Activated CD8-positive, alpha-beta T cell treated with anti-CD3 and anti-CD28 coated beads for 36 hours (primary cell): ENCODE data around the gene OR13C5. TPM values are rescaled to one million over a fixed set of nuclear protein-coding genes. Genes with fewer than 3 reads are reported as not detected.

Experiments
- ATAC-seq: fragments of 200-7000 bp; cut with Tn5 transposase; one replicate; pipeline ENCODE4 v1.10.0; 2021; ENCODE audit warnings: mild to moderate bottlenecking, moderate library complexity
- CTCF ChIA-PET: fragments of 350-600 bp; sonication (Branson Sonifier 250); formaldehyde crosslinking; loops from one replicate; lab custom pipeline; 2021; ENCODE audit warnings: antibody characterized with exemption; lab: Charles Lee
- POLR2A ChIA-PET: fragments of 350-600 bp; sonication (Branson Sonifier 250); formaldehyde crosslinking; loops from one replicate; lab custom pipeline; 2021; ENCODE audit warnings: antibody characterized with exemption; lab: Charles Lee
- DNase-seq: peaks from one replicate; pipeline ENCODE4 v3.0.0-alpha.2; 2020
- H3K27ac Mint-ChIP-seq: one replicate; pipeline ENCODE4 v1.8.0; 2021; ENCODE audit warnings: mild to moderate bottlenecking, mixed read lengths
- H3K27me3 Mint-ChIP-seq: one replicate; pipeline ENCODE4 v1.8.0; 2021; ENCODE audit warnings: mixed read lengths
- H3K36me3 Mint-ChIP-seq: one replicate; pipeline ENCODE4 v1.8.0; 2021; ENCODE audit warnings: low read depth, mixed read lengths
- H3K4me1 Mint-ChIP-seq: one replicate; pipeline ENCODE4 v1.8.0; 2021; ENCODE audit warnings: low read depth, mixed read lengths
- H3K4me3 Mint-ChIP-seq: one replicate; pipeline ENCODE4 v1.8.0; 2021; ENCODE audit warnings: mild to moderate bottlenecking, moderate library complexity, mixed read lengths
- H3K9me3 Mint-ChIP-seq: one replicate; pipeline ENCODE4 v1.8.0; 2021; ENCODE audit warnings: mixed read lengths
- CTCF ChIP-seq: fragments of 200-600 bp; IDR thresholded peaks from one replicate; pipeline ENCODE4 v1.8.0; 2022; ENCODE audit warnings: antibody characterized with exemption, mild to moderate bottlenecking
- intact Hi-C: fragments of 100-400 bp; cut with micrococcal nuclease; formaldehyde crosslinking; loops from one replicate; pipeline ENCODE4 v1.10.0; 2022
- total RNA-seq, 2 experiments: library from RNA; stranded (reverse); gene quantifications; one replicate each; pipeline ENCODE4 v1.2.3, GENCODE V29; 2021

The OR13C5 gene
- total RNA-seq, 2 experiments from 2014 or later, result not detected

GRCh38 chr9:104589626-104590025 is 9.6 kb downstream of the OR13C5 start:
- CTCF ChIA-PET, result no interaction called here
- H3K9me3 Mint-ChIP-seq, result no peaks in the 10 kb centered on the region
- no peak for DNase-seq

GRCh38 chr9:104586496-104587180 is 12.6 kb downstream of the OR13C5 start:
- CTCF ChIA-PET, result no interaction called here
- H3K4me1 Mint-ChIP-seq, result no peaks in the 10 kb centered on the region

More at GRCh38 chr9:104589626-104590025, 9.6 kb downstream of the OR13C5 start:
- H3K4me3 Mint-ChIP-seq, result no peak overlapping the region
- no peaks in the 10 kb centered on the region for H3K27me3 Mint-ChIP-seq
- H3K27ac Mint-ChIP-seq, result no peak overlapping the region
- intact Hi-C loops, result no loop called here
- POLR2A ChIA-PET, result no interaction called here
- ATAC-seq, result no peak
- no peaks in the 10 kb centered on the region for H3K4me1 Mint-ChIP-seq
- TF ChIP-seq CTCF, result no peak
- H3K36me3 Mint-ChIP-seq, result no peaks in the 10 kb centered on the region

GRCh38 chr9:104580562-104580961 is 18.7 kb downstream of the OR13C5 start:
- CTCF ChIA-PET, result no interaction called here
- no peaks in the 10 kb centered on the region for H3K27me3 Mint-ChIP-seq

More at GRCh38 chr9:104586496-104587180, 12.6 kb downstream of the OR13C5 start:
- ATAC-seq, result no peak
- no peak for DNase-seq
- TF ChIP-seq CTCF, result no peak
- no peak overlapping the region for H3K4me3 Mint-ChIP-seq
- H3K27me3 Mint-ChIP-seq, result no peaks in the 10 kb centered on the region
- intact Hi-C loops, result no loop called here
- POLR2A ChIA-PET, result no interaction called here
- H3K36me3 Mint-ChIP-seq, result no peaks in the 10 kb centered on the region
- H3K27ac Mint-ChIP-seq, result no peak overlapping the region
- no peaks in the 10 kb centered on the region for H3K9me3 Mint-ChIP-seq

GRCh38 chr9:104577263-104577662 is 21.9 kb downstream of the OR13C5 start:
- H3K4me1 Mint-ChIP-seq, result no peaks in the 10 kb centered on the region
- H3K27ac Mint-ChIP-seq, result no peak overlapping the region
- peaks cover 8% of the 10 kb centered on the region for H3K9me3 Mint-ChIP-seq
- intact Hi-C loops, result no loop called here
- no peak overlapping the region for H3K4me3 Mint-ChIP-seq
- CTCF ChIA-PET, result no interaction called here
- TF ChIP-seq CTCF, result no peak
- ATAC-seq (no peak), DNase-seq (no peak)
- no peaks in the 10 kb centered on the region for H3K36me3 Mint-ChIP-seq
- no peaks in the 10 kb centered on the region for H3K27me3 Mint-ChIP-seq
- POLR2A ChIA-PET, result no interaction called here

More at GRCh38 chr9:104580562-104580961, 18.7 kb downstream of the OR13C5 start:
- H3K36me3 Mint-ChIP-seq, result no peaks in the 10 kb centered on the region
- intact Hi-C loops, result no loop called here
- no peaks in the 10 kb centered on the region for H3K4me1 Mint-ChIP-seq
- DNase-seq (no peak), ATAC-seq (no peak)
- H3K27ac Mint-ChIP-seq, result no peak overlapping the region
- TF ChIP-seq CTCF, result no peak
- no peak overlapping the region for H3K4me3 Mint-ChIP-seq
- POLR2A ChIA-PET, result no interaction called here
- H3K9me3 Mint-ChIP-seq, result no peaks in the 10 kb centered on the region

- H3K4me1 Mint-ChIP-seq, result no peaks in the 10 kb centered on the region
- CTCF ChIA-PET, result no interaction called here
- POLR2A ChIA-PET, result no interaction called here
- intact Hi-C loops, result no loop called here
- no peak for ATAC-seq
- H3K4me3 Mint-ChIP-seq, result no peak overlapping the region
- TF ChIP-seq CTCF, result no peak
- no peak for DNase-seq
- no peaks in the 10 kb centered on the region for H3K27me3 Mint-ChIP-seq
- no peaks in the 10 kb centered on the region for H3K36me3 Mint-ChIP-seq
- no peak overlapping the region for H3K27ac Mint-ChIP-seq
- H3K9me3 Mint-ChIP-seq, result peaks cover 8% of the 10 kb centered on the region
Observed at GRCh38 chr9:104575456-104575855, 23.8 kb downstream of the OR13C5 start.
